ENCODE results near the gene ALOX5AP.

DNA sequence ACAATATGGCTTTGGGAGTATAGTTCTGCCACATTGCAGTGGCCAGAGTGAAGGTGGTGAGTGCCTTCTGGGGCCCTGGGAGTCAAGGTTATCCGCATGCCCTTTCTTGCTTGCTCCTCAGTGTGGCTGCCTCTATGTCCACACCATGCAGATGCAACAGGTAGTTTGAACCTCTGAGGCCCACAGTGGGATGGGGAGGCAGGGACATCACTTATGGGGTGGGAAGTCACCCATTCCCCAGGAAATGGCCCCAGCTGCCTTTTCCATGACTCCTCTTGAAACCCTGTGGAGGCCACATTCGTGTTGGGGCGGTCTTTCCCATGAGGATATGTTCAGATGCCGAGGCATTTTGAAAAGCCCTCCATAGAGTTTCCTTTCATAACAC lies 20.0 kb upstream of the ALOX5AP start:
- TF ChIP-seq, protein P1, sequence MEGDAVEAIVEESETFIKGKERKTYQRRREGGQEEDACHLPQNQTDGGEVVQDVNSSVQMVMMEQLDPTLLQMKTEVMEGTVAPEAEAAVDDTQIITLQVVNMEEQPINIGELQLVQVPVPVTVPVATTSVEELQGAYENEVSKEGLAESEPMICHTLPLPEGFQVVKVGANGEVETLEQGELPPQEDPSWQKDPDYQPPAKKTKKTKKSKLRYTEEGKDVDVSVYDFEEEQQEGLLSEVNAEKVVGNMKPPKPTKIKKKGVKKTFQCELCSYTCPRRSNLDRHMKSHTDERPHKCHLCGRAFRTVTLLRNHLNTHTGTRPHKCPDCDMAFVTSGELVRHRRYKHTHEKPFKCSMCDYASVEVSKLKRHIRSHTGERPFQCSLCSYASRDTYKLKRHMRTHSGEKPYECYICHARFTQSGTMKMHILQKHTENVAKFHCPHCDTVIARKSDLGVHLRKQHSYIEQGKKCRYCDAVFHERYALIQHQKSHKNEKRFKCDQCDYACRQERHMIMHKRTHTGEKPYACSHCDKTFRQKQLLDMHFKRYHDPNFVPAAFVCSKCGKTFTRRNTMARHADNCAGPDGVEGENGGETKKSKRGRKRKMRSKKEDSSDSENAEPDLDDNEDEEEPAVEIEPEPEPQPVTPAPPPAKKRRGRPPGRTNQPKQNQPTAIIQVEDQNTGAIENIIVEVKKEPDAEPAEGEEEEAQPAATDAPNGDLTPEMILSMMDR (IDR thresholded peaks at IDR 0.05; ENCODE audit: borderline replicate concordance, extremely low read depth, low read length, poor library complexity, severe bottlenecking): no peak
- no peak for TF ChIP-seq EZH2 (IDR thresholded peaks at IDR 0.05; ENCODE audit: borderline replicate concordance, low read depth, low read length, severe bottlenecking)
